Chondrocyte (in vitro differentiated cells): ENCODE data around the gene NACC2. TPM values are rescaled to one million over a fixed set of nuclear protein-coding genes. Genes with fewer than 3 reads are reported as not detected.

Source experiments
- DNase-seq: peaks from one replicate; pipeline ENCODE4 v3.0.0; 2021; ENCODE audit warnings: mixed read lengths, low spot score
- H3K27ac Mint-ChIP-seq: one replicate; pipeline ENCODE4 v1.8.0; 2021; ENCODE audit warnings: mild to moderate bottlenecking, moderate library complexity, mixed read lengths; ENCODE audit not compliant: unreplicated experiment
- H3K27me3 Mint-ChIP-seq: 2 replicates; pipeline ENCODE4 v1.8.0; 2021; ENCODE audit warnings: low read depth, mixed read lengths
- H3K36me3 Mint-ChIP-seq: 2 replicates; pipeline ENCODE4 v1.8.0; 2021; ENCODE audit warnings: low read depth, mixed read lengths
- H3K4me1 Mint-ChIP-seq: 2 replicates; pipeline ENCODE4 v1.8.0; 2021; ENCODE audit warnings: low read depth, mild to moderate bottlenecking, mixed read lengths
- H3K4me3 Mint-ChIP-seq: one replicate; pipeline ENCODE4 v1.8.0; 2021; ENCODE audit warnings: mild to moderate bottlenecking, moderate library complexity, mixed read lengths; ENCODE audit not compliant: unreplicated experiment
- H3K9me3 Mint-ChIP-seq: 2 replicates; pipeline ENCODE4 v1.8.0; 2021; ENCODE audit warnings: low read depth, mixed read lengths
- total RNA-seq: library from RNA; stranded (reverse); gene quantifications from 3 replicates; pipeline ENCODE4 v1.2.1, GENCODE V29; 2021
- TF ChIP-seq, protein P1 (sequence below): fragments of 200-600 bp; sonication (generic); IDR thresholded peaks from 2 replicates; pipeline ENCODE4 v1.5.0; 2021; ENCODE audit warnings: antibody characterized with exemption, mild to moderate bottlenecking, moderate library complexity

NACC2 gene
- total RNA-seq, 1 donor from 2014 or later = 51.0 TPM

DNA sequence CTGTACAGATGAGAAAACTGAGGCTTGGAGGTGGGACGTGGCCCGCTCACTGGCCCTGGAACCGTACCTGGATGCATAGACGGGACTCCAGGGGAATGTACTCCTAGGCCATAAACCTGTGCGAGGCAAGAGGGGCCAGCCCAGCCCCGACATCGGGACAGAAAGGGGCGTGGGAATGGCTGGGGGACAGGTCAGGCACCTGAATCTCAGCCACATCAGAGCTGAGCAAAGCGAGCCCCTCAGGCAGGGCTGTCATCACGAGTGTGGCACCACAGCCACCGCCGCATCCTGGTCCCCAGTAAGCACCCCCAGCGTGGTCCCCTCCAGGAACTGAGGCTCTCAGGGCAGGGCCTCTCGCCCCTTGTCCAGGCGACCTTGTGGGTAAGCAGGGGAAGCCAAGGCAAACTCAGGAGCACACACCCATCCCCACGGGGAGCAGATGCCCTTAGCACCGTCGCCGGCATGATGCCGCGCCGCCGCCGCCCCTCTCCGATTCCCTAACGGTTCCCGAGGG is 16.5 kb downstream of the NACC2 start:
- TF ChIP-seq, protein P1, sequence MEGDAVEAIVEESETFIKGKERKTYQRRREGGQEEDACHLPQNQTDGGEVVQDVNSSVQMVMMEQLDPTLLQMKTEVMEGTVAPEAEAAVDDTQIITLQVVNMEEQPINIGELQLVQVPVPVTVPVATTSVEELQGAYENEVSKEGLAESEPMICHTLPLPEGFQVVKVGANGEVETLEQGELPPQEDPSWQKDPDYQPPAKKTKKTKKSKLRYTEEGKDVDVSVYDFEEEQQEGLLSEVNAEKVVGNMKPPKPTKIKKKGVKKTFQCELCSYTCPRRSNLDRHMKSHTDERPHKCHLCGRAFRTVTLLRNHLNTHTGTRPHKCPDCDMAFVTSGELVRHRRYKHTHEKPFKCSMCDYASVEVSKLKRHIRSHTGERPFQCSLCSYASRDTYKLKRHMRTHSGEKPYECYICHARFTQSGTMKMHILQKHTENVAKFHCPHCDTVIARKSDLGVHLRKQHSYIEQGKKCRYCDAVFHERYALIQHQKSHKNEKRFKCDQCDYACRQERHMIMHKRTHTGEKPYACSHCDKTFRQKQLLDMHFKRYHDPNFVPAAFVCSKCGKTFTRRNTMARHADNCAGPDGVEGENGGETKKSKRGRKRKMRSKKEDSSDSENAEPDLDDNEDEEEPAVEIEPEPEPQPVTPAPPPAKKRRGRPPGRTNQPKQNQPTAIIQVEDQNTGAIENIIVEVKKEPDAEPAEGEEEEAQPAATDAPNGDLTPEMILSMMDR = no peak
- no peak overlapping the region for H3K27ac Mint-ChIP-seq
- peak; percentile 78 for DNase-seq
- no peaks in the 10 kb centered on the region for H3K27me3 Mint-ChIP-seq
- H3K4me1 Mint-ChIP-seq = peaks cover 31% of the 10 kb centered on the region
- no peak overlapping the region for H3K4me3 Mint-ChIP-seq
- no peaks in the 10 kb centered on the region for H3K9me3 Mint-ChIP-seq
- H3K36me3 Mint-ChIP-seq = peaks cover 4% of the 10 kb centered on the region

DNA sequence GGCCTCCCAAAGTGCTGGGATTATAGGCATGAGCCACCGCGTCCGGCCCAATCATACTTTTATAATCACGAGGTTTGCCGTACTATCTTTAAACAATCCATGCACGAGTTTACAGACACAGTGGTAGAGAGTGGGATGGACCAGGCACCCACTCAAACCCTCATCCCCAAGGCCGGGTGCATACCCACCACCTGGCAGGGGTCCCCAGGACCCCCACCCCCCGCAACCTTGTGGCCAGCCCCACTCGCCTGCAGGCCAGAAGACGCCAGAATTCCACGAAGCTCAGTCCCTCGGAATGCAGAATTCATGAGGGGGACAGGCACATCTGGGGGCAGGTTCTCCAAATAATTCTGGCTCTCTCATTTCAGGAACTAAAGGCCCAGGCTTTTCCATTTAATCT is 17.1 kb downstream of the NACC2 start:
- H3K9me3 Mint-ChIP-seq = no peaks in the 10 kb centered on the region
- no peak overlapping the region for H3K4me3 Mint-ChIP-seq
- no peaks in the 10 kb centered on the region for H3K27me3 Mint-ChIP-seq
- TF ChIP-seq, protein P1 = no peak
- peak; percentile 36 for DNase-seq
- peaks cover 31% of the 10 kb centered on the region for H3K4me1 Mint-ChIP-seq
- H3K27ac Mint-ChIP-seq = no peak overlapping the region
- H3K36me3 Mint-ChIP-seq = peaks cover 6% of the 10 kb centered on the region

DNA sequence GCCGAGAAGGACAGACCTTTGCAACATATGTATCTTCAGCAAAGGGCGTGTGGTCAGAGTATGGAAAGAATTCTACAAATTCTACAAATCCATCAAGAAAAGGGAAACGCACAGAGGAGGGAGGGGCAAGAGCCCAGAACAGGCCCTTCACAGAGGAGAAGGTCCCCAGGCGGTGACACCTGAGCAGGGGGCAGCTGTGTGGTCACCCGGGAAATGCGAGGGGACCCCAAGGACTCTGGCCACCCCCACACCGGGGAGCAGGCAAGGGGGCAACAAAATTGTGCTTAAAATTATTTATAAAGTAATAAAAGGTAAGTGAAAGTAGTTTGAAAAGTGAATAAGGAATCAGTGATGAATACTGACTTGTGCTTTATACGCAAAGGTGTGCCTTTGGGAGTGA is 17.6 kb downstream of the NACC2 start:
- H3K4me3 Mint-ChIP-seq = no peak overlapping the region
- no peaks in the 10 kb centered on the region for H3K9me3 Mint-ChIP-seq
- H3K4me1 Mint-ChIP-seq = peaks cover 27% of the 10 kb centered on the region
- peak overlapping the region; percentile 0 for H3K27ac Mint-ChIP-seq
- peaks cover 6% of the 10 kb centered on the region for H3K36me3 Mint-ChIP-seq
- TF ChIP-seq, protein P1 = no peak
- peak; percentile 28 for DNase-seq
- no peaks in the 10 kb centered on the region for H3K27me3 Mint-ChIP-seq

DNA sequence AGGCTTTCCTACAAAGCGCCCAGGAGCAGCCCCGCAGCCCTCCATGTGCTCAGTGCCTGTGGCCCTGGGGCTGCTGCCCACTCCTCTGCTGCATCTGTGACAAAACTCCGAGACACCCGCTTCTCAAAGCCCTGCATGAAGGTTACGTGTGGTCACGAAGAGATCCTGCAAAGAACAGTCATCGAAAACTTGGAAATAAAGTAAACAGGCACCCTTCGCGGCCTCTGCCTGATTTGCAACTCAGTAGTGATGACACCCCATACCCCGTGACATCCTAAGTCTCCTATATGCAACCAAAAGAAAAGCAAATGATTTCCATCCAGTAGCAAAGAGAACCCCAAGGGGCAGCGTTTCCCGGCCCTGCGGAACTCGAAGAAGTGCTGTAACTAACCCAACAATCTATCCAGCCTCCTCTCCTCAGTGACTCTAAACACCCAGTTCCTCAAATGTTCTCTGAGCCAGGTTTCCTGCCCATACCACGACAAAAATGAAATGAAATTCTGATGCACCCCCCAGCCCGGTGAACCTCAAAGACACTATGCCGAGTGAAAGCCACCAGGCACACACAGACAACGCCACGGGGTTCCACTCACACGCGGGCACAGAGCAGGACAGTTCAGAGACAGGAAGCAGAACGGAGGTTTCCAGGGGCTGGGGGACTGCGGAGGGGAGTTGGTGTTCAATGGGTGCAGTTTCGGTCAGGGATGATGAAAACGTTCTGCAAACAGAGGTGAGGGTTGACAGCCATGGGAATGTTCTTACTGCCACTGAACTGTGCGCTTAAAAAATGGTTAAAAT is 19.0 kb downstream of the NACC2 start:
- Mint-ChIP-seq H3K27ac (peak overlapping the region; percentile 71), H3K4me1 (peaks cover 31% of the 10 kb centered on the region), H3K9me3 (no peaks in the 10 kb centered on the region), H3K27me3 (no peaks in the 10 kb centered on the region), H3K4me3 (no peak overlapping the region), H3K36me3 (peaks cover 7% of the 10 kb centered on the region)
- TF ChIP-seq, protein P1 = no peak
- peak; percentile 68 for DNase-seq

DNA sequence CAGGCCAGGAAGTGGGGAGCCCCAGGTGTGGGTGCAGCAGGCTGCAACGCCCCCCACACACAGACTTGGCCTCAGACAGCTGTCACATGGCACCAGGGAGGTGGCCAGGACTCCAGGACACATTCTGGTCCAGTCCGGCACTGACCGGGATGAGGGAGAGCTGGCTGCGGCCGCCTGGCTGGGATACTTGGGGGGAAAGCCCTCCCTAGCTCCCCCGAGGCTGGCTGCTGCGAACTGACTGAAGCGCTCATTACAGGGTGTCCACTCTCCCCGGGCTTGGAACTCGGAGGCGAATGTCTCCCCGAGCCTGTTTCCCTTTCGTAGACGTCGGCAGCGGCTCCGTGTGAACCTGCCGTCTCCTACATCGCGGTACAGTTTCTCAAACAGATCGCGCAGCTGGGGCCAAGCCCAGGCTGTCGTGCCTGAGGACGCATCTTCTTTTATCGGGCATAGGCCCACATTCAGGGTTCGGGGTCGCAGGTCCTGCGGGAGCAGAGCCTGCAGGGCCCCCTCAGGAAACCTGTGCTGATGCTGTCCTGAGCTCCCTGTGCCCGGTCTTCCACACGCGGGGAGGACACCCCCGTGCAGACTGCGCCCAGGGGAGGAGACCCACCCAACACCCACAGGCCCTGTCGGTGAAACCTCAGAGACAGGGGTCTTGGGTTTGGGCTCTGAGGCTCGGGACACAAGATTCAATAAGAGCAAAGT is 19.8 kb downstream of the NACC2 start:
- Mint-ChIP-seq H3K4me3 (no peak overlapping the region), H3K4me1 (peaks cover 31% of the 10 kb centered on the region), H3K27ac (no peak overlapping the region), H3K36me3 (peaks cover 7% of the 10 kb centered on the region), H3K27me3 (no peaks in the 10 kb centered on the region), H3K9me3 (no peaks in the 10 kb centered on the region)
- peak; percentile 89 for DNase-seq
- TF ChIP-seq, protein P1 = no peak
